Fibroblast of lung (primary cell): ENCODE results near the gene PRDX5.

Experiments used
- EZH2 ChIP-seq: IDR thresholded peaks from 2 replicates; pipeline ENCODE4 v1.5.1; 2012; ENCODE audit warnings: low read length, control low read depth, mild to moderate bottlenecking; ENCODE audit errors: missing control alignments
- TF ChIP-seq, protein P1 (sequence below), 2 donors: IDR thresholded peaks in 1 of 2; conservative IDR thresholded peaks in 1 of 2; 1 replicate in 1 of 2; 2 replicates in 1 of 2; pipeline ENCODE4 v1.5.1; 2011 to 2012; ENCODE audit warnings: low read length in 2 of 2, control low read depth in 1 of 2, inconsistent platforms in 1 of 2, low read depth in 1 of 2, mild to moderate bottlenecking in 1 of 2

DNA sequence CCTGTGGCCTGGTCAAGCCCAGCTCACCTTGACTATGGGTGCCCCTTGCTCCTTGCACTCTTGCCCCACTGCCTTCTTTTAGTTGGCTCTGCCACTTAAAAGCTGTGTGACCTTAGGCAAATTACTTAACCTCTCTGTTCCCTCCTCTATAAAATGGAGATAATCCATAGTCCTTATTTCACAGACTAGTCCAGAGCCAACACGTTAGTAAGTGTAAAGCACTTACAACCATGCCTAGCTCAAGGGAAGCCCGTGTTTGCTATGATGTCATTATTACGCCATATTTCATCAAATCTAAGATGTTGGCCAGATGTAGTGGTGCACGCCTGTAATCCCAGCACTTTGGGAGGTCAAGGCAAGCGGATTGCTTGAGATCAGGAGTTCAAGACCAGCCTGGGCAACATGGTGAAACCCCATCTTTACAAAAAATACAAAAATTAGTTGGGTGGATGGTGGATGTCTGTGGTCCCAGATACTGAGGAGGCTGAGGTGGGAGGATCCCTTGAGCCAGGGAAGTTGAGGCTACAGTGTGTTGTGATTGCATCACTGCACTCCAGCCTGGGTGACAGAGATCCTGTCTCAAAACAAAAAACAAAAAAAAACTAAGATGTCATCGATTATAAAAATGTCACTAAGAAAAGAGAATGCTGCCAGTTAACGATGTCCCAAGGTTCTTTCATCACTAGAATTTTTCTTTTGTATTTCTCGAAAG, 19.8 kb downstream of the PRDX5 start:
- TF ChIP-seq, protein P1, sequence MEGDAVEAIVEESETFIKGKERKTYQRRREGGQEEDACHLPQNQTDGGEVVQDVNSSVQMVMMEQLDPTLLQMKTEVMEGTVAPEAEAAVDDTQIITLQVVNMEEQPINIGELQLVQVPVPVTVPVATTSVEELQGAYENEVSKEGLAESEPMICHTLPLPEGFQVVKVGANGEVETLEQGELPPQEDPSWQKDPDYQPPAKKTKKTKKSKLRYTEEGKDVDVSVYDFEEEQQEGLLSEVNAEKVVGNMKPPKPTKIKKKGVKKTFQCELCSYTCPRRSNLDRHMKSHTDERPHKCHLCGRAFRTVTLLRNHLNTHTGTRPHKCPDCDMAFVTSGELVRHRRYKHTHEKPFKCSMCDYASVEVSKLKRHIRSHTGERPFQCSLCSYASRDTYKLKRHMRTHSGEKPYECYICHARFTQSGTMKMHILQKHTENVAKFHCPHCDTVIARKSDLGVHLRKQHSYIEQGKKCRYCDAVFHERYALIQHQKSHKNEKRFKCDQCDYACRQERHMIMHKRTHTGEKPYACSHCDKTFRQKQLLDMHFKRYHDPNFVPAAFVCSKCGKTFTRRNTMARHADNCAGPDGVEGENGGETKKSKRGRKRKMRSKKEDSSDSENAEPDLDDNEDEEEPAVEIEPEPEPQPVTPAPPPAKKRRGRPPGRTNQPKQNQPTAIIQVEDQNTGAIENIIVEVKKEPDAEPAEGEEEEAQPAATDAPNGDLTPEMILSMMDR (conservative IDR thresholded peaks at IDR 0.05 in 1 of 2, IDR thresholded peaks at IDR 0.05 in 1 of 2; ENCODE audit: low read depth in 1 of 2, low read length in 2 of 2) = no peak
- TF ChIP-seq EZH2 = no peak
